HG03378 (cell line): ENCODE results near the gene ECE1.

Experiments used
- ATAC-seq: cut with Tn5 transposase; IDR thresholded peaks from one replicate; pipeline ENCODE4 v1.9.1; 2021; ENCODE audit warnings: mild to moderate bottlenecking, moderate library complexity; ENCODE audit not compliant: unreplicated experiment

Gene ECE1

GRCh38 chr1:21325731-21326387 lies 35.6 kb upstream of the ECE1 start:
- ATAC-seq, result no peak

- no peak for ATAC-seq
Observed at GRCh38 chr1:21325231-21325718, 35.0 kb upstream of the ECE1 start.

- ATAC-seq, result no peak
Observed at GRCh38 chr1:21324368-21325141, 34.3 kb upstream of the ECE1 start.

- no peak for ATAC-seq
Observed at GRCh38 chr1:21323091-21323490, 32.8 kb upstream of the ECE1 start.

GRCh38 chr1:21322681-21323016 lies 32.4 kb upstream of the ECE1 start:
- no peak for ATAC-seq

- no peak for ATAC-seq
Observed at GRCh38 chr1:21321963-21322680, 31.9 kb upstream of the ECE1 start.

- ATAC-seq, result no peak
Observed at GRCh38 chr1:21320410-21321108, 30.3 kb upstream of the ECE1 start.

GRCh38 chr1:21319447-21320407 lies 29.5 kb upstream of the ECE1 start:
- ATAC-seq, result no peak

GRCh38 chr1:21318714-21319159 lies 28.5 kb upstream of the ECE1 start:
- ATAC-seq, result no peak

- ATAC-seq, result no peak
Observed at GRCh38 chr1:21318057-21318713, 27.9 kb upstream of the ECE1 start.

- no peak for ATAC-seq
Observed at GRCh38 chr1:21317690-21318043, 27.4 kb upstream of the ECE1 start.

GRCh38 chr1:21317035-21317689 lies 26.9 kb upstream of the ECE1 start:
- ATAC-seq, result no peak

GRCh38 chr1:21314743-21315396 lies 24.6 kb upstream of the ECE1 start:
- ATAC-seq, result no peak

- no peak for ATAC-seq
Observed at GRCh38 chr1:21313886-21314721, 23.8 kb upstream of the ECE1 start.

GRCh38 chr1:21313203-21313885 lies 23.1 kb upstream of the ECE1 start:
- ATAC-seq, result no peak

GRCh38 chr1:21312407-21312992 lies 22.2 kb upstream of the ECE1 start:
- no peak for ATAC-seq

- no peak for ATAC-seq
Observed at GRCh38 chr1:21311016-21311415, 20.8 kb upstream of the ECE1 start.
